Gastroesophageal sphincter (tissue), 4 donors: Measurements from ENCODE around the gene CASQ1. TPM values are rescaled to one million over a fixed set of nuclear protein-coding genes. Genes with fewer than 3 reads are reported as not detected.

Experiments used
- ATAC-seq: fragments of 150-250 bp; one replicate; pipeline ENCODE4 v1.9.1; 2016; ENCODE audit warnings: mild to moderate bottlenecking, moderate library complexity
- H3K27ac ChIP-seq, 4 donors: fragments of 200-600 bp; sonication (generic) in 3 of 4; 1 replicate in 3 of 4; 2 replicates in 1 of 4; pipeline ENCODE4 v1.5.1; 2016 to 2019
- H3K27me3 ChIP-seq: fragments of 200-600 bp; sonication (generic); one replicate; pipeline ENCODE4 v1.5.1; 2019
- H3K36me3 ChIP-seq, 2 donors: fragments of 200-600 bp; sonication (generic); one replicate each; pipeline ENCODE4 v1.5.1; 2019; ENCODE audit warnings: control low read depth in 1 of 2
- H3K4me1 ChIP-seq, 3 donors: fragments of 200-600 bp; sonication (generic); 1 replicate in 2 of 3; 2 replicates in 1 of 3; pipeline ENCODE4 v1.5.1; 2016 to 2019; ENCODE audit warnings: control low read depth in 2 of 3
- H3K4me3 ChIP-seq, 2 donors: fragments of 200-600 bp; sonication (generic); one replicate each; pipeline ENCODE4 v1.5.1; 2019; ENCODE audit warnings: mild to moderate bottlenecking in 1 of 2, moderate library complexity in 1 of 2
- H3K9me3 ChIP-seq, 3 donors: fragments of 200-600 bp; sonication (generic); one replicate each; pipeline ENCODE4 v1.5.1; 2017 to 2019; ENCODE audit warnings: control low read depth in 2 of 3
- EP300 ChIP-seq: sonication (generic); formaldehyde crosslinking; IDR thresholded peaks from one replicate; pipeline ENCODE4 v1.6.1; 2017; ENCODE audit warnings: antibody characterized with exemption, mild to moderate bottlenecking
- POLR2A ChIP-seq, 2 donors: fragments of 450-650 bp; IDR thresholded peaks; one replicate each; pipeline ENCODE4 v1.6.1; 2017; ENCODE audit warnings: antibody characterized with exemption in 2 of 2, mild to moderate bottlenecking in 2 of 2, moderate library complexity in 1 of 2
- POLR2AphosphoS5 ChIP-seq: sonication (generic); formaldehyde crosslinking; IDR thresholded peaks from one replicate; pipeline ENCODE4 v1.6.1; 2017; ENCODE audit warnings: antibody characterized with exemption
- WGBS, 2 donors: methylation state at CpG; one replicate each; pipeline ENCODE4 v1.1.5; 2018; ENCODE audit warnings: low coverage in 1 of 2; 5-methylcytosine and 5-hydroxymethylcytosine counted together
- total RNA-seq, 4 donors: library from RNA; depleted of rRNA; stranded (reverse); fragments of >200 nt; gene quantifications; one replicate each; pipeline ENCODE4 v1.1.0, GENCODE V29; 2016
- TF ChIP-seq, protein P1 (sequence below), 4 experiments: fragments of 200-600 bp in 2 of 4; fragments of 450-650 bp in 2 of 4; sonication (generic) in 1 of 4; IDR thresholded peaks; one replicate each; pipeline ENCODE4 v1.5.1; 2017 to 2019; ENCODE audit warnings: antibody characterized with exemption in 4 of 4, mild to moderate bottlenecking in 2 of 4, moderate library complexity in 2 of 4

The CASQ1 gene
- total RNA-seq, 4 donors from 2014 or later, result 1.3 to 8.8 (median 2.2) TPM

GRCh38 chr1:160204526-160205241 is 14.3 kb downstream of the CASQ1 start:
- 15 to 27% methylated on average over 4 to 7 of the region's 7 CpGs for WGBS, 2 donors
- TF ChIP-seq POLR2A (IDR thresholded peaks at IDR 0.05) (no peak), POLR2AphosphoS5 (no peak), EP300 (no peak)
- TF ChIP-seq, protein P1, sequence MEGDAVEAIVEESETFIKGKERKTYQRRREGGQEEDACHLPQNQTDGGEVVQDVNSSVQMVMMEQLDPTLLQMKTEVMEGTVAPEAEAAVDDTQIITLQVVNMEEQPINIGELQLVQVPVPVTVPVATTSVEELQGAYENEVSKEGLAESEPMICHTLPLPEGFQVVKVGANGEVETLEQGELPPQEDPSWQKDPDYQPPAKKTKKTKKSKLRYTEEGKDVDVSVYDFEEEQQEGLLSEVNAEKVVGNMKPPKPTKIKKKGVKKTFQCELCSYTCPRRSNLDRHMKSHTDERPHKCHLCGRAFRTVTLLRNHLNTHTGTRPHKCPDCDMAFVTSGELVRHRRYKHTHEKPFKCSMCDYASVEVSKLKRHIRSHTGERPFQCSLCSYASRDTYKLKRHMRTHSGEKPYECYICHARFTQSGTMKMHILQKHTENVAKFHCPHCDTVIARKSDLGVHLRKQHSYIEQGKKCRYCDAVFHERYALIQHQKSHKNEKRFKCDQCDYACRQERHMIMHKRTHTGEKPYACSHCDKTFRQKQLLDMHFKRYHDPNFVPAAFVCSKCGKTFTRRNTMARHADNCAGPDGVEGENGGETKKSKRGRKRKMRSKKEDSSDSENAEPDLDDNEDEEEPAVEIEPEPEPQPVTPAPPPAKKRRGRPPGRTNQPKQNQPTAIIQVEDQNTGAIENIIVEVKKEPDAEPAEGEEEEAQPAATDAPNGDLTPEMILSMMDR (IDR thresholded peaks at IDR 0.05), result no peak
- Histone ChIP-seq H3K9me3 (no peaks in the 10 kb centered on the region), H3K36me3 (peaks cover 0 to 10% of the 10 kb centered on the region in 2 donors), H3K27ac (peak overlapping the region; percentile 84 to 98 (median 96)), H3K4me3 (peak overlapping the region; percentile 74 to 94), H3K27me3 (no peaks in the 10 kb centered on the region), H3K4me1 (peaks cover 9 to 51% (median 36%) of the 10 kb centered on the region in 3 donors)
- ATAC-seq, result no peak

DNA sequence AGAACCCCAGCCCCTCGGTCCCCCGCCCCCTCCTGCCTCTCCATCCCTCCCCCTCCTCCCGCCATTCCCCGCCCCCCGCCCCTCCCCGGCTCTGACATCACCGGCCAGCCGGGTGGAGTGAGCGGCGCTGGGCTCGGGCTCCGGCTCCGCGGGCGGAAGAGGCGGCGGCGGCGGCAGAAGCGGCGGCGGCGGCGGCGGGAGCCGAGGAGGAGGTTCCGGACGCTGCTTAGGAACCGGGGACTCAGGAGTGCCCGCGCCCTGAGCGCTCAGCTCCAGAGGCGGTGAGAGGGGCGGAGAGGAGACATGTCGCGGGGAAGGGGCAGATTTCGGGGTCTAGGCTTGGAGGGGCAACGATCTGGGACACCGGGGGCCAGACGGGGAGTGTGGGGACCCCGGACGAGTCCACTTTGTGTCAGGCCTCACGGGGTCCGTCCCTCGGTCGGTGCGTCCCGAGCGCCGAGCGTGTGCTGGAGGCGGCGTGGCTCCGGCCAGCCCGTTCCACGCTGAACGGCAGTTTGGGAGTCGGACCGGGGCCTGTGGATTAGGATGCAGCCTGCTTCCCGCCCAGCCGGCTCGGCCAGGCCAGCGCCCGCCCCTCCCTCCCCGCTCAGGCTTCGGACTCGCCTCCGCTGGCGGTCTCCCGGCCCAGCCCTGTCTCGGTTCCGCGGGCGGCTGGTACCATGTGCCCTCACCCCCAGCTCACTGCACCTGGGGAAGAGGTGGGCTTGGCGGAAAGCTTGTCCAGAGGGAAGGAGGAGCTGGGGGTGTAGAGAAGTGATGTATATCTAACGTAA is 15.1 kb downstream of the CASQ1 start, which contains the start of gene PEA15:
TSS of gene PEA15 (plus strand) at position 143 of the 794 bp plus-strand sequence. CDS start 6,161 bp downstream, outside the sequence.
- Histone ChIP-seq H3K27ac (peak within 1 kb of the TSS; percentile 84 to 98 (median 96)), H3K9me3 (no peaks in the 10 kb centered on the region), H3K27me3 (no peaks in the 10 kb centered on the region), H3K4me1 (peaks cover 17 to 59% (median 43%) of the 10 kb centered on the region in 3 donors), H3K36me3 (peaks cover 0 to 10% of the 10 kb centered on the region in 2 donors), H3K4me3 (peak within 1 kb of the TSS; percentile 74 to 94)
- TF ChIP-seq, protein P1 (IDR thresholded peaks at IDR 0.05), result no peak
- TF ChIP-seq POLR2A (IDR thresholded peaks at IDR 0.05) (peak; percentile 71 to 74), POLR2AphosphoS5 (peak; percentile 54), EP300 (no peak)
- ATAC-seq, result peak; percentile 87
- WGBS, 2 donors, result 0% methylated on average over 1 of the region's 76 CpGs

DNA sequence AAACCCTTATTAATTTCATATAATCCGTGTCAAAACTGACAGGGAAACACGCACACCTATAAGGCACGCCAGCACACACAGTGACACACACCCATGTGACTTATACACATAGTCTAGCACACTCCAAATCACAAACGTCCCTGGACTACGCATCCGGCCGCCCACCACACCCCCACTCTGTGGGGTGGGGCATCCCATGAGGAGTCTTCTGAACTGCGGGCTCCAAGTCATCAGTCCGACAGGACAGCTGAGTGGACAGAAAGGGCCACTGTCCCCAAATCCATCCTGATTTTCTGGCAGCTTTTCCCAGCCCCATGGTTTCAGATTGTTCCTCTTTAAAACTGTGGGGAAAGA is 15.6 kb downstream of the CASQ1 start:
- WGBS, 2 donors, result 0% methylated on average over 1 to 5 of the region's 9 CpGs
- TF ChIP-seq POLR2A (IDR thresholded peaks at IDR 0.05) (no peak), EP300 (no peak), POLR2AphosphoS5 (no peak)
- TF ChIP-seq, protein P1 (IDR thresholded peaks at IDR 0.05), result no peak
- H3K4me3 ChIP-seq, result peak overlapping the region; percentile 74 to 94
- ATAC-seq, result peak; percentile 63
- H3K9me3 ChIP-seq, result no peaks in the 10 kb centered on the region
- H3K27me3 ChIP-seq, result no peaks in the 10 kb centered on the region
- peaks cover 0 to 14% of the 10 kb centered on the region in 2 donors for H3K36me3 ChIP-seq
- peak overlapping the region; percentile 84 to 98 (median 96) for H3K27ac ChIP-seq
- H3K4me1 ChIP-seq, result peaks cover 18 to 64% (median 46%) of the 10 kb centered on the region in 3 donors

GRCh38 chr1:160206421-160207117 is 16.2 kb downstream of the CASQ1 start:
- 21 to 25% methylated on average over 3 to 6 of the region's 9 CpGs for WGBS, 2 donors
- no peaks in the 10 kb centered on the region for H3K27me3 ChIP-seq
- H3K4me3 ChIP-seq, result peak overlapping the region; percentile 74 to 94
- TF ChIP-seq, protein P1 (IDR thresholded peaks at IDR 0.05), result no peak
- TF ChIP-seq POLR2AphosphoS5 (no peak), POLR2A (IDR thresholded peaks at IDR 0.05) (no peak), EP300 (no peak)
- peaks cover 0 to 20% of the 10 kb centered on the region in 2 donors for H3K36me3 ChIP-seq
- H3K9me3 ChIP-seq, result no peaks in the 10 kb centered on the region
- H3K27ac ChIP-seq, result peak overlapping the region; percentile 84 to 98 (median 96)
- peaks cover 18 to 70% (median 46%) of the 10 kb centered on the region in 3 donors for H3K4me1 ChIP-seq
- ATAC-seq, result peak; percentile 46
